NCI-H82 (cell line): ENCODE results near the gene RTP2.

ENCODE experiments used
- DNase-seq: peaks from one replicate; lab custom pipeline; 2025; lab: John Stamatoyannopoulos, UW

The RTP2 gene

DNA sequence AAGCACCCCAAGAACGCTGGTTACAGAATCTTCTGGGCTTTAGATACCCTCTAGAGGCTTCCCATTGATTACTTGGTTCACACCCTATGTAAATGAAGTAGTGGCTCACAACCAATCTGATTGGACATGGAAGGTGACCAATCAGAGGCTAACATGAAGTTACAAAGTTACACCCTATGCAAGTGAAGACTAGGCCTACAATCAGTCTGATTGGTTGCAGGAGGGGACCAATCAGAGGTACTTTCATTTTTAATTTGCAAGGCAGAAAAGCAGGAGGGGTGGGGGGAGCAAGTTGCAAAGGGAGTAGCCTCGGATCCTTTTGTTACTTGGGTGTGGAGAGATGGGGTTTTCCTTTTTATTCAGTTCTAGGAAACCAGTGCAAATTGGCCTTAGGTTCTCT, 11.1 kb upstream of the RTP2 start:
- peak; percentile 19 for DNase-seq

- DNase-seq, result peak; percentile 41
These were observed 6.8 kb upstream of the RTP2 start for GRCh38 chr3:187709155-187709554.

DNA sequence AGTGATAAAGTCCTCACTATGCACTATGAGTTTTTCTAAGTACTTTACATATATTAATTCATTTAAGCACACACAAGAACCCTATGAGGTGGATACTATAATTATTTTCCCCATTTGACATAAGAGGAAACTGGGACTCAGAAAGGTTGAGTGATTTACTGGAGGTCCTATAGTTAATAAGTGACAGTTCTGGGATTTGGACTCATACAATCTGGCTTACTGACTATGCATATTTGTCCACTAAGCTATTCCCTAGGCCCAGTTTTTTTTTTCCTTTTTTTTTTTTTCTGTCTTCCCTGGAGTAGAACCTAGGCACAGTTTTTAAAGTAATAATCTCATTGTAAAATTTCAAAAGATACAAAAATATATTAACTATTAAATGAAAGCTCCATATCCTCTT, 6.3 kb upstream of the RTP2 start:
- no peak for DNase-seq

DNA sequence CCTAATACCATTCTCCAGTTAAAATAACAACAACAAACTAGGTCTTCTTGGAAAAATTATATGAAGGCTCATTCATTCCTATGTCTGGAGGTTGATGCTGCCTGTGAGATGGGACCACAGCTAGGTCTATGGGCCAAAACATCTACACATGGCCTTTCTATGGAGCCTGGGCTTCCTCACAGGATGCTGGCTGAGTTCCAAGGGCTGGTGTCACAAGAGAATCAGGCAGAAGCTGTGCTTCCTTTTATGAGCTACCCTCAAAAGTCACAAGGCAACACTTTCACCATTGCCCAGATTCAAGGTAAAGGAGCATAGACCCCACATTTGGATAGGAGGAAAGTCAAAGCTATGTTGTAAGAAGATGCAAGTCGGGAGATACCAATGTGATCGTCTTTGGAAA, 4.6 kb upstream of the RTP2 start:
- no peak for DNase-seq

DNA sequence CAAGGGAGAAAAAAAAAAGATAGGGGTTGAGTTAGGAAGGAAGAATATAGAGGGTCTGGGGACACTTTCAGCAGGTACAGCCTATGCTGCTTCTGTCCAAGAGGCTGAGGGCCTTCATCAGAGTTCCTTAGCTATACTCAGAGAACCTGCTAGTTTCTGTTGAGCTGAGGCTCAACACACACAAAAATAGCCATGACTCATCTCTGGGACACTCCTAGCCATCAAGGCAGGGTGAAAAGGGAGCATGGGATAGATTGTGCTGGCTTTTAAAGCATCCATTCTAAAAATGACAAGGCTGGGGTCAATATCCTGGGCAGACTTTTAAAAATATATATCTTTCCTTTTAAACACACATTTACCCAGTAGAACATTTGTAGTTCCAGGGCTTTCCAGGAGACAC, 2.8 kb upstream of the RTP2 start:
- DNase-seq, result no peak

DNA sequence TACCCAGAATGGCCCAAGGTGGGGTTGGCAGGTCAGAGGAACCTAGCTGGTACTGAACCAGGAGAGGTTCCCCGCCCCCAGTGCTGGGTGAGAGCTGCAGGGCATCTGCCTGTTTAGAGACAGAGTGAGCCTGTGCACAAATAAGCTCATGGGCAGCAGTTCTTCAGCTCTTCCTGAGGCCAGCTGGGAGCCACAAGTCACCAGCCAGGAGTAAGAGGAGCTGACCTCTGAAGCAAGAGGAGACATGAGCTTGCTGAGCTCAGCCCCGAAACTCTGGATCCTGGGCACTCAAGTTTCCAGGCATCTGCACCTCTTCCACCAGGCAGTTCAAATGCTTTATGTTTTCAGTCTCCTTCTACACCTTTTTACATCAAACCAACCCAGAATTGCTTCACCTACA, 2.1 kb downstream of the RTP2 start:
- no peak for DNase-seq

- no peak for DNase-seq
These were observed 3.6 kb downstream of the RTP2 start for GRCh38 chr3:187698499-187699399.

DNA sequence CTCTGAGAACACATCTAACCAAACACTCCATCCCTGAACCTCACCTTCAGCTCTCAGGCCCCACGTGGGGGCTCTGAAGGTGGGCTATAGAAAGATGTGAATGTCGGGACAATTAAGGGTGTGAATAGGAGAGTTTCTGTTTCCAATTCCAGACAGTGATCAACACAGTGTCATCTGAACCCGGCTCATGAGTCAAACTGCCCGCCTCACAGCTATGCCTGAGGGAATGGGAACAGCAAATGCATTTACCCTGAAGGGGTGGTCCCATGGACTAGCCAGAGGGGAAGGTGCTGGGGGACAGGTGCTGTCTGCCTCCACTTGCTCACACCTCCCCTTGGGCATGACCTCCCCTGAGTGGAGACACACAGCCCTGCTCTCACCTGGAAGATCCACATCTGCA, 6.3 kb downstream of the RTP2 start:
- no peak for DNase-seq

- no peak for DNase-seq
These were observed 6.9 kb downstream of the RTP2 start for GRCh38 chr3:187695449-187695848.

- no peak for DNase-seq
These were observed 7.6 kb downstream of the RTP2 start for GRCh38 chr3:187694801-187695200.

- DNase-seq, result no peak
These were observed 8.9 kb downstream of the RTP2 start for GRCh38 chr3:187693431-187693830.

- no peak for DNase-seq
These were observed 12.4 kb downstream of the RTP2 start for GRCh38 chr3:187689984-187690383.

- no peak for DNase-seq
These were observed 15.6 kb downstream of the RTP2 start for GRCh38 chr3:187686621-187687273.

- no peak for DNase-seq
These were observed 16.4 kb downstream of the RTP2 start for GRCh38 chr3:187685948-187686347.

DNA sequence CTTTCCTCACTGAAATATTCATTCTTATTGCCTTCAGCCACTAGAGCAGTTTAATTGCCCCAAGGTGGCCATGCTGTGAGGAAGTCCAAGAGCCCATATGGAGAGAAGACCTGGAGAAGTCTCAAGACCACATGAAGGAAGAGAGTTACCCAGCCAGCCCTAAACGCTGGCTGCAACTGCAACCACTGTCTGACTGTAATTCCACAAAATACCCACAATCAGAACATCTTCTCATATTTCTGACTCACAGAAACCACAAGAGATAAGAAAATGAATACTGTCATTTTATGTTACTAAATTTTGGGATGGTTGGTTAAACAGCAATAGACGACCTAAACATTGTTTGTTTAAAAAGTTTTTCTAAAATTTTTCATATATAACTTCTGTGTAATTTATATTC, 17.5 kb downstream of the RTP2 start:
- no peak for DNase-seq

DNA sequence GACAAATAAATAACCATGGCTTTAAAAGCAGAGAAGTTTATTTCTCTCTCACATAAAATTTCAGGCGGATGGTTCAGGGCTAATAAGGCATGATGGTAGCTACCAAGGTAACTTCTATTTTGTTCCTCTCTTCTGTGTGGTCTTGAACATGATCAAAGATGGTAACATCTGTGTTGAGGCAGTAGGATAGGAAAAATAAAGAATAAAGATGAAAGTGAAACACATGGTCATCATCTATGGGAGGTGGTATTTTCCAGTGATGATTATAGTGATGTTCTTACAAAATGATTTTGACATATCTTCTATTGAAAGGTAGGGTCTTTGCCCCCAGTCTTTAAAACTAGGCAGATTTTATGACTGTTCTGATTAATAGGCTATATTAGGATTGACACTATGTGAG, 17.9 kb downstream of the RTP2 start:
- DNase-seq, result no peak

DNA sequence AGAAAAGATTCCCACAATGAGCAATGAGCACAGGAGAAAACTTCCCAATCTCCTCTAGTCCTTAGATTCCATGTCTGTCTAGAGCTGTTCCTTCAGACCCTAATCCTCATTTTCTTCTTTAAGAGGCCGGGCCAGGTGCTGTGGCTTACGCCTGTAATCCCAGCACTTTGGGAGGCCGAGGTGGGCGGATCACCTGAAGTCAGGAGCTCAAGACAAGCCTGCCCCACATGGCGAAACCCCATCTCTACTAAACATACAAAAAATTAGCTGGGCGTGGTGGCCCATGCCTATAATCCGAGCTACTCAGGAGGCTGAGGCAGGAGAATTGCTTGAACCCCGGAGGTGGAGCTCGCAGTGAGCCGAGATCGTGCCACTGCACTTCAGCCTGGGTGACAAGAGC, 20.6 kb downstream of the RTP2 start:
- peak; percentile 51 for DNase-seq

DNA sequence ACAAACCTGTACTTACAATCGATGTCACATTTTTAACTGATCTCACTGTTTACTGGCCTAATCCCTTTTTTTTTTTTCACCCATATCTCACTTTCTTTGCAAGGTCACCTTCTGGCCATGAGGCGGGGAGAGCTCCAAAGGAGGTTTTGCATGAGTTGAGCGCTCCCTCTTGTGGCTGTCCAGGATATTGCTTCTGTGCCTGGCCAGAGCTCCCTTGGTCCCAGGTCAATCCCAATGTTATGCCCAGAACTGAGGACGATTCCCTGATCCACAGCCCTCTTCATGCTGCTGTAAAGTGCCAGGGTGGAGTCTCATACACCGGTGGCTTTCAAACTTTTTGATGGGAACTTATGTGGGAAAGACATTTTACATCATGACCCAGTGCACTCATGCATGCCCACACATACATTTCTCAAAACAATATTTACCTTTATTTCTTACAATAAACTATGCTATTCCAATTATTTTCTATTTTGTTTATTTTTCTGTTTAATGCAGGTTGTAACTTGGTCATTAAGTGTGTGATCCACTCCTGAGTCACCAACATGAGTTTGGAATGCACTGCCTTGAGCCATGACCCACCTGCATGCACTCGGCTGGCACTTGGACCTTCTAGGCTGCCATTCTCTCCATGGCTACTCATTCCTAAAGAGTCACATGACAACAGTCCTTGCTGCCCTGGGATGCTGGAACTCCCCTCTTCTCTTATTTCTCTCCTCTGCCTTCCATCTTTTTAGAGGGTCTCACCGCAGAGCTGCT, 22.5 kb downstream of the RTP2 start:
- peak; percentile 86 for DNase-seq

- DNase-seq, result peak; percentile 79
These were observed 23.6 kb downstream of the RTP2 start for GRCh38 chr3:187678726-187679268.

DNA sequence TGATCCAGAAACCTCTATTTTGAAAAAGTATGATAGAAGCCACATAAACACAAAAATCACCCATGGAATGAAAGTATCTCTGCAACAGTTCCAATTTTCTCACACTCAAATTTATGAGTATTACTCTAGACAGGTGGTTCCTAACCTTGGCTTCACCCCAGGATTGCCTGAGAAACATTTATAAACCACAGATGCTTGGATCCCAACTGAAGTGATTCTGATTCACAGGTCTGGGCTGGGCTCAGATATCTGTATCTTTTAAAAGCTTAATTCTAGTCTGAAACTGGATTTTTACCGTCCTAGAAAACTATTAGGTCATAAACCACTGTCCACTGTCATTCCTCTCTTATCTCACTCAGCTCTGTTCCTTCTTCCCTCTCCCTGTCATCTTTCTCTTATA, 24.8 kb downstream of the RTP2 start:
- DNase-seq, result no peak

GRCh38 chr3:187673012-187673411, 29.3 kb downstream of the RTP2 start:
- DNase-seq, result no peak

- DNase-seq, result no peak
These were observed 32.5 kb downstream of the RTP2 start, which contains the start of gene SST for GRCh38 chr3:187669675-187670504. SST (minus strand) TSS chr3:187670394; CDS start chr3:187670291, 103 bp downstream.
